BJ (cell line): ENCODE data around the gene OR10V1. TPM values are rescaled to one million over a fixed set of nuclear protein-coding genes. Genes with fewer than 3 reads are reported as not detected.
A peak's percentile ranks its signal among the peaks of the same experiment; 100 is the strongest.

Experiments used
- CTCF ChIA-PET: fragments of 350-600 bp; formaldehyde crosslinking; extraction: SDS; loops from one replicate; lab custom pipeline; 2021; ENCODE audit warnings: antibody characterized with exemption, inconsistent platforms; lab: Yijun Ruan, JAX
- POLR2A ChIA-PET: fragments of 300-600 bp; sonication (Branson Sonifier 250); formaldehyde crosslinking; extraction: SDS; loops from one replicate; lab custom pipeline; 2021; ENCODE audit warnings: antibody characterized with exemption; lab: Charles Lee
- DNase-seq: peaks from one replicate; pipeline ENCODE4 v3.0.0-alpha.2; 2011; ENCODE audit warnings: low read depth
- H3K27me3 ChIP-seq: 2 replicates; pipeline ENCODE4 v1.6.0; 2011; ENCODE audit warnings: low read length; ENCODE audit not compliant: control insufficient read depth, insufficient read depth
- H3K36me3 ChIP-seq: 2 replicates; pipeline ENCODE4 v1.5.1; 2011; ENCODE audit warnings: low read length; ENCODE audit not compliant: control insufficient read depth, insufficient read depth
- H3K4me3 ChIP-seq: 2 replicates; pipeline ENCODE4 v1.5.1; 2011; ENCODE audit warnings: low read depth, mild to moderate bottlenecking, control low read depth, low read length
- CTCF ChIP-seq: IDR thresholded peaks from 2 replicates; pipeline ENCODE4 v1.5.1; 2011; ENCODE audit warnings: low read depth, mild to moderate bottlenecking, control low read depth, inconsistent platforms, low read length, moderate library complexity; ENCODE audit not compliant: insufficient read depth
- polyA plus RNA-seq: library from polyadenylated mRNA; depleted of rRNA; stranded (reverse); fragments of >200 nt; gene quantifications from 2 replicates; pipeline ENCODE4 v1.2.3, GENCODE V29; 2011

Gene OR10V1
- polyA plus RNA-seq, 1 experiment = not detected

- H3K4me3 ChIP-seq = no peak overlapping the region
- POLR2A ChIA-PET = no interaction called here
- CTCF ChIA-PET = no interaction called here
- H3K36me3 ChIP-seq = no peaks in the 10 kb centered on the region
- no peaks in the 10 kb centered on the region; the same call in 1 of the 2 replicates for H3K27me3 ChIP-seq
- TF ChIP-seq CTCF = no peak
- DNase-seq = no peak
Observed at GRCh38 chr11:59716051-59716450, 2.4 kb upstream of the OR10V1 start.

GRCh38 chr11:59710136-59710847 is 3.4 kb downstream of the OR10V1 start:
- Histone ChIP-seq H3K27me3 (no peaks in the 10 kb centered on the region), H3K4me3 (no peak overlapping the region), H3K36me3 (no peaks in the 10 kb centered on the region)
- no peak for TF ChIP-seq CTCF
- no peak for DNase-seq
- POLR2A ChIA-PET = no interaction called here
- CTCF ChIA-PET = interaction anchor here (0.7 kb wide), 1 partner anchor 43 kb away, joined by 3 read pairs; no protein-coding TSS in a partner anchor

GRCh38 chr11:59708537-59708936 is 5.1 kb downstream of the OR10V1 start:
- no peaks in the 10 kb centered on the region for H3K36me3 ChIP-seq
- no peak for TF ChIP-seq CTCF
- no peak overlapping the region for H3K4me3 ChIP-seq
- H3K27me3 ChIP-seq = no peaks in the 10 kb centered on the region
- ChIA-PET POLR2A (interaction anchor here (0.7 kb wide), 1 partner anchor 20 kb away, joined by 16 read pairs; no protein-coding TSS in a partner anchor), CTCF (no interaction called here)
- DNase-seq = no peak

- no peak for TF ChIP-seq CTCF
- ChIA-PET CTCF (interaction anchor here (0.6 kb wide), 1 partner anchor 537 kb away, joined by 3 read pairs; no protein-coding TSS in a partner anchor), POLR2A (no interaction called here)
- Histone ChIP-seq H3K4me3 (no peak overlapping the region), H3K27me3 (no peaks in the 10 kb centered on the region), H3K36me3 (no peaks in the 10 kb centered on the region)
- no peak for DNase-seq
Observed at GRCh38 chr11:59707371-59707770, 6.3 kb downstream of the OR10V1 start.

- CTCF ChIA-PET = interaction anchor here (0.6 kb wide), 1 partner anchor 536 kb away, joined by 3 read pairs; no protein-coding TSS in a partner anchor
- H3K4me3 ChIP-seq = no peak overlapping the region
- TF ChIP-seq CTCF = no peak
- H3K27me3 ChIP-seq = no peaks in the 10 kb centered on the region
- H3K36me3 ChIP-seq = no peaks in the 10 kb centered on the region
- peak; percentile 26 for DNase-seq
- POLR2A ChIA-PET = no interaction called here
Observed at GRCh38 chr11:59706518-59707285, 6.9 kb downstream of the OR10V1 start.
